ENCODE results near the gene ZNF823. TPM values are rescaled to one million over a fixed set of nuclear protein-coding genes. Genes with fewer than 3 reads are reported as not detected.

ZNF823 gene
- total and polyA plus RNA-seq, 2 of the 4 experiments (the other 2 are of a cell fraction): 2.2 to 9.3 TPM

DNA sequence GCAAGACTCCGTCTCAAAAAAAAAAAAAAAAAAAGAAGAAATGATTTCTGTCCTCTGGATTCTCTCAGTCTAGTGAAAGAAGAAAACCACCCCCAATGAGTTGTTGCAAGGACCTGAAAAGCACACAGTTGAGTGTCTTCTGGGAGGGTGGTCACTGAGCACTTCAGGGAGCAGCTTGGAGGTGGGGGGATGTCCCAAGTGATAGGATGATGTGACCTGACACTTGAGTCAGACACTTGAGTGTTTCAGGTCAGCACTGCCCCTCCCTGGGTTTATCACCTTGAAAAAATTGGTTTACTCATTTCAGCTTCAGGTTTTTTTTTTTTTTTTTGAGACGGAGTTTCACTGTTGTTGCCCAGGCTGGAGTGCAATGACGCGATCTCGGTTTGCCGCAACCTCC is 63.2 kb downstream of the ZNF823 start:
- ChIA-PET POLR2A (ENCODE audit: unreplicated experiment) (no interaction called here), CTCF (no interaction called here)
- Histone ChIP-seq H3K9me3 (ENCODE audit: control insufficient read depth, insufficient read depth, low read length) (peaks cover 14% of the 10 kb centered on the region), H4K5ac (ENCODE audit: low read depth, low read length) (no peak overlapping the region), H3K36me3 (ENCODE audit: control insufficient read depth, insufficient read depth, low read length) (no peaks in the 10 kb centered on the region), H3K79me1 (ENCODE audit: low read depth in 1 of 2, low read length in 2 of 2) (no peaks in the 10 kb centered on the region), H3K4ac (ENCODE audit: low read depth, low read length) (no peak overlapping the region), H2AK9ac (replicated peaks; ENCODE audit: low read depth, low read length, poor library complexity) (no peak overlapping the region), H2BK15ac (ENCODE audit: low read depth, low read length) (no peak overlapping the region), H3K27ac (ENCODE audit: insufficient read depth, low read length) (no peak overlapping the region), H3K23ac (ENCODE audit: low read depth, low read length) (no peak overlapping the region), H3K9ac (ENCODE audit: low read depth, low read length) (no peak overlapping the region), H4K91ac (ENCODE audit: insufficient read depth, low read depth, low read length) (no peak overlapping the region), H2AK5ac (ENCODE audit: low read depth, low read length) (no peak overlapping the region), H4K8ac (ENCODE audit: low read depth in 2 of 2, low read length in 2 of 2) (no peak overlapping the region), H3K9me1 (ENCODE audit: insufficient read depth, low read length) (no peaks in the 10 kb centered on the region), H3K4me3 (ENCODE audit: insufficient read depth, low read depth, low read length) (no peak overlapping the region), H3K27me3 (ENCODE audit: control insufficient read depth, insufficient read depth, low read length) (no peaks in the 10 kb centered on the region), H2BK120ac (ENCODE audit: low read depth, low read length) (no peak overlapping the region), H3K4me2 (ENCODE audit: low read depth, low read length) (no peak overlapping the region), H3K14ac (replicated peaks; ENCODE audit: low read depth, low read length) (no peak overlapping the region), H3K18ac (ENCODE audit: low read depth, low read length) (no peak overlapping the region), H2AFZ (replicated peaks; ENCODE audit: low read length, poor library complexity) (no peak overlapping the region), H2BK20ac (ENCODE audit: low read depth, low read length) (no peak overlapping the region), H3K56ac (ENCODE audit: extremely low read depth, insufficient read depth, low read length) (no peak overlapping the region), H3K4me1 (ENCODE audit: control insufficient read depth, insufficient read depth, low read length) (no peaks in the 10 kb centered on the region), H2BK5ac (ENCODE audit: low read depth, low read length, poor library complexity, severe bottlenecking) (no peak overlapping the region), H4K20me1 (ENCODE audit: insufficient read depth, low read length) (no peaks in the 10 kb centered on the region)
- BruUV-seq (replicated peaks): no TSS peak
- dilution Hi-C loops (cut with HindIII; ENCODE audit: low sequenced_read_pairs, unreplicated experiment): no loop called here
- intact Hi-C loops (cut with micrococcal nuclease): loop anchor here (10.0 kb wide), 1 partner anchor 309 kb away; no protein-coding TSS in a partner anchor
- no peak for ATAC-seq (ENCODE audit: low read depth)
- TF ChIP-seq FOS (IDR thresholded peaks at IDR 0.05; ENCODE audit: low read depth, low read length) (no peak), POLR2A (IDR thresholded peaks at IDR 0.05; ENCODE audit: low read depth, low read length) (no peak), CTCF (conservative IDR thresholded peaks at IDR 0.05; ENCODE audit: low read depth, low read length) (no peak), CEBPB (IDR thresholded peaks at IDR 0.05; ENCODE audit: low read depth, low read length) (no peak), NFE2L2 (IDR thresholded peaks at IDR 0.05; ENCODE audit: low read depth, low read length) (no peak), BHLHE40 (IDR thresholded peaks at IDR 0.05; ENCODE audit: low read depth, low read length) (no peak), RCOR1 (IDR thresholded peaks at IDR 0.05; ENCODE audit: insufficient replicate concordance, low read length) (no peak), CHD1 (IDR thresholded peaks at IDR 0.05; ENCODE audit: low read depth, low read length) (no peak), RAD21 (IDR thresholded peaks at IDR 0.05; ENCODE audit: low read length) (no peak), MAZ (IDR thresholded peaks at IDR 0.05; ENCODE audit: borderline replicate concordance, low read depth, low read length) (no peak), RFX5 (IDR thresholded peaks at IDR 0.05; ENCODE audit: low read depth, low read length) (no peak), ELK1 (IDR thresholded peaks at IDR 0.05; ENCODE audit: borderline replicate concordance, low read depth, low read length) (no peak), MXI1 (IDR thresholded peaks at IDR 0.05; ENCODE audit: borderline replicate concordance, low read depth, low read length) (no peak), SMC3 (IDR thresholded peaks at IDR 0.05; ENCODE audit: low read depth, low read length) (no peak), USF2 (IDR thresholded peaks at IDR 0.05; ENCODE audit: low read depth, low read length) (no peak), MAFK (IDR thresholded peaks at IDR 0.05; ENCODE audit: low read depth, low read length) (no peak)
- in situ Hi-C loops (cut with MboI; ENCODE audit: low sequenced_read_pairs): no loop called here
- WGBS, 2 experiments (ENCODE audit: extremely low coverage in 2 of 2, insufficient read length in 1 of 2): no CpG with 5 or more reads among the region's 6 CpGs
- DNase-seq: no peak
